ENCODE results near the gene SLC45A1.
"Not testable (repeated sequence)": the region's sequence is repeated elsewhere in the genome, so short reads cannot be mapped to it uniquely, and the experiment has no call there.

The SLC45A1 gene

DNA sequence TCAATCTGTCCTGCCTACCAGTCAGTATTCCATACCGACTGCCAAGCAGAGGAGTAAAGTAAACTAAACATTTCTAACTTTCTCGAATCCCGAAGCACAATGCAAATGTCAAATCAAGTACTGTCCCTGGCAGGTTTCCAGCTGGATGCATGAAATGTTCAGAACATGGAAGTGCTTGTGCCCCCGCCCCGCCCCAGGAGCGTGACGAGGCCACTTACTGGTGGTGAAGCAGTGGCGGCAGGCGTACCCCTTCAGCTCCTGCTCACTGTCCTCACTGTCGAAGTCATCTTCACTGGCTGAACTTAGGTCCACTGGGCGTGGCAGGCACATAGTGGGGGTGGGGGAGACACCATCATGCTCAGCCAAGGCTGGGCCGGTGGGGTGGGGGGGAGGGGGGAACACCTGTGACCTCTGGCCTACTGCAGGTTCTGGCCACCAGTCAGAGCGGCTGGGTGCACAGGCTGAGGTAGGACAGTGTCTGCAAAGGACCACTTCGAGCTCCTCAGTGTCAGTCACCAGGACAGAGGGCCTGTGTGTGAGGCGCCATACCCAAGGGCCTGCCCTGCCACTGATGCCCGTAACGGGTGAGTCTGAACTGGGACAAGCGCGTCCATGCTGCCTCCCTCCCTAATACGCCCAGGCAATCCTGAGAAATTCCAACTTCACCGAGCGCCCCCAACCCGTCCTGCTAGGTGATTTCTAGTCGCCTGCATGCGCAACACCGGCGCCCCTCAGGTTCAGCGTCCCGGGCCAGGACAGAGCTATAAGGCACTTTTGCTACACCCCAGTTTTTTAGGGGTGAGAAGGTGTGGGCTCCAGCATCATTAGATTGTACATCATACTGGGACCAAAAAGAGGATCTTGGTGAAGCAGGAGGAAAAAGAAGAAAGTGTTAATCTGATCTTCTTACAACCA lies 46.9 kb downstream of the SLC45A1 start:
- no peak overlapping the region for H3K27ac ChIP-seq
- DNase-seq (ENCODE audit: low read depth, low spot score): no peak

DNA sequence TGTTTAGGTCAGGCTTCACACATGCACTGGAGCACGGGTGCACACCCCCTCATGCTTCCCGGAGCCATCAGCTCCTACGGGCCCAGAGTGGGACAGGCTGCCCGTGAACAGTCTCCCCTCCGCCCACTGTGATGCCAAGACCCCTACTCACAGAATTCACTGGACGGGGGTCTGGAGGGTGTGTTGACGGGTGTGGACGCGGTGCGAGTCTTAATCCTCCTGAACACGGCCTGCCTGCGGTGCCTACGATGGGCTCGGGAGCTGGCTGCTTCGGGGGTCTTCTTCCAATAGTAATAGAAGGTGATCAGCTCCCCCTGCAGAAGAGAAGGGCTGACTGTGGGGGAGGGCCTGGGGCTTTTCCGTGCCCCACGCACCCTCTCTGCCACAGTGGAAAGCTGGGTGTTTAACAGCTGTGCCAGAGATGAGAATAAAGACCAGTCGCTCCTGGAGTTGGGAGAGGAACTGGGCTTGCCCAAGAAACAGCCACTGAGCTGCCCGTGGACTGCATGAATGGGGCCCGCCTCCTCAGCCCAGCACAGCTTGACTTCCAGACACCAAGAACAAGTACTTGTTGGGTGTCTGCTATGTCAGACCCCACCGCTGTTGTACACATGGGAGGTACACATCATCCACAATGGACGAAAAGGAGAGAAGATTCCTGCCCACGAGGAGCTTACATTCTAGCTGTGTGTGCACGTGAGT lies 47.9 kb downstream of the SLC45A1 start:
- no peak for DNase-seq (ENCODE audit: low read depth, low spot score)
- no peak overlapping the region for H3K27ac ChIP-seq

DNA sequence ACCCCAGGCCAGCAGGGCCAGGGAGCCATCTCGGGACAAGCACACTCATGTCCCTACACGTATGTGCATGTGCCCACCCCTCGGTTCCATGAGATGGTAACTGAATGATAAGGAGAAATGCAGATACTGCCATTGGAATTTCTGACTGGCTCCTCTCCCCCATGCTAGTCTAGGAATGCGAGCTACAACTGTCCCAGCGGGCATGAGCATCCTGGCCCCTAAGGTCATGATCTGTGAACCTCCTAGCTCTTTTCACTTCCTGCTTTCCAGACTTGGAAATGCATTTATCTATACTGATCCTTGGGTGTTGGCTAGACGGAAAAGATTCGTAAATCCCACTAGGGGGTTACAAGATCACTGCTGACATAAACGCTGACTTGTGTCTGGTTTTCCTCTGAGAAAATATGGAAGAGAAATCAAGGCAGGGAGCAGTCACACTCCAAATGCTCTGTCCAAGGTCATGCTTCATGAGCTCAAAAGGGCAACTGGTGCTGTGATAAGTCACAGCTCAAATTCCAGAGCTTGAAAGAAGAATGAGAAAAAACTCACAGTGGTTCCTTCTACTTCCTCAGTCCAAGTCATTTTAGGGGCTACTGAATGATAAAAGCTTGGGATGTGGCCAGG lies 49.8 kb downstream of the SLC45A1 start:
- no peak for DNase-seq (ENCODE audit: low read depth, low spot score)
- no peak overlapping the region for H3K27ac ChIP-seq

DNA sequence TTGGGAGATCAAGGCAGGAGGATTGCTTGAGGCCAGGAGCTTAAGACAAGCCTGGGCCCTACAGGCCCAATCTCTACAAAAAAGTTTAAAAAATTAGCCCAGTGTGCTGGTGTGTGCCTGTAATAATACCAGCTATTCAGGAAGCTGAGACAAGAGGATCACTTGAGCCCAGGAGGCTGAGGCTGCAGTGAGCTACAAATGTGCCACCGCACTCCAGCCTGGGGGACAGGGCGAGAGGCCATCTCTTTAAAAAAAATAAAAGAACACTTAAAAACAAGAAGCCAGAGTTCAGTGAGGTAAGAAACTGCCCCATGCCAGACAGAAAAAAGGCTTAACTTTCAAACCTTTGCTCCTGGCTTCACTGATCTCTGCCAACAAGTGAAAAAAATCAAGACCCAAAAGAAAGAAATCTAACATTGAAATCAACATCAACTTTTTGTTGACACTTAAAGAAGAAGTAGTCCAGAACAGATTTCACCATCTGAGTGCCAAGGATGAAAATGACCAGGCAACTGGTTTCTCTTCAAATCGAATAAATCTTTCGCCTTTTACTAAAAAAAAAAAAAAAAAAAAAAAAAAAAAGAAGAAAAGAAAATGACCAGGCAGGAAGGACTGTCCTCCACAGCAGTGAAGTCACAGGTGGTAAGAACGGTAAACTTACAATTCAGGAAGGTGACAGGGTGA lies 51.2 kb downstream of the SLC45A1 start:
- DNase-seq (ENCODE audit: low read depth, low spot score): no peak
- no peak overlapping the region for H3K27ac ChIP-seq

DNA sequence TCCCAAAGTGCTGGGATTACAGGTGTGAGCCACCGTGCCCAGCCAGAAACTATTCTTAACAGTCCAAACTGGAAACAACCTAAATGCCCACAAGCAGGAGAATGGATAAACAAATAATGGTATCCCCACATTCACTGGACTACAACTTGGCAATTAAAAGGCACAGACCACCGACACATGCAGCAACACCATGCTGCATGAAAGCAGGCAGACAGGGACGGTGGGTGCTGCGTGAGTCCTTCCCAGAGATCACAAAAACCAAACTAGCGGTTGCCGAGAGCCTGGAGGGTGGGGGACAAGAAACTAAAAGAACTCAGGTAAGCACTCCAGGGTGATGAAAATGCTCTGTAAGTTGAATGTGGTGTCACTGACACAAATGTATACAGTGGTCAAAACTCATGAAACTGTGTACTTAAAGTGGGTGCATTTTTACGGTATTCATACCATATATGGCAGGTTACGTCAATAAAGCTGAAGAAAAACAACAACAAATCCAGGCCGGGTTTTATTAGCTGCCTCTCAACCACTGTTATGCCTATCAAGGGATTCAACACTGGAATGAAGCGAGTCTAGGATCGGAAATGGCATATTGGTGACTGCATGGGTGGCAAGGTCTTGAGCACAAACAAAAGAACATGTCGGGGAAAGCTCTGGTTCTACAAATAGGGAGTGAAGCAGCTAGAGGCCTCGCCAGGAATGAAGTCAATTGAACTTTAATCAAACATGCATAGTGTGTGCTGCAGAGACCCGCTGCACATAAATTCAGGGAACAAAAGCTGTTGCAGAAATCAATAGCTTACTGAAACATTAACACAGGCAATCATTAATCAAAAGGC lies 52.4 kb downstream of the SLC45A1 start:
- no peak for DNase-seq (ENCODE audit: low read depth, low spot score)
- H3K27ac ChIP-seq: no peak overlapping the region

DNA sequence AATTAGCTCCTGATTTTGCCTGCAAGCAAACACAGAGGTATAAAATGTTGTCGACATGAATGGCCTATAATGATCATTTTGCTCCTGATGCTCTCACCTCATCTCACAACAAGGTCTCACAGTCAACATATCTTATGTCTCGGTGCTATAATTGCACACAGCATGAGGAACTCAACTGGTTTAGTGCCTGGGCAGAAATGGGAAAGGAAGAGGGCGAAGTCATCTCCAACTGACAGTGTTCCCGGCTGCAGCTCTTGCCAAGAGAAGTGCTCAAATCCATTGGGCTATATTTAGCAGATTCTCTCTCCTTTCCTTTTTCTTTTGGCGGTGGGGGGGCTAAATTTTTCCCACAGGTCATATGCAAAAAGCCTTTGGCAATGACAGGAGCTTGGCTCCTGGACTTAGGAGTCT lies 53.0 kb downstream of the SLC45A1 start:
- H3K27ac ChIP-seq: no peak overlapping the region
- no peak for DNase-seq (ENCODE audit: low read depth, low spot score)

DNA sequence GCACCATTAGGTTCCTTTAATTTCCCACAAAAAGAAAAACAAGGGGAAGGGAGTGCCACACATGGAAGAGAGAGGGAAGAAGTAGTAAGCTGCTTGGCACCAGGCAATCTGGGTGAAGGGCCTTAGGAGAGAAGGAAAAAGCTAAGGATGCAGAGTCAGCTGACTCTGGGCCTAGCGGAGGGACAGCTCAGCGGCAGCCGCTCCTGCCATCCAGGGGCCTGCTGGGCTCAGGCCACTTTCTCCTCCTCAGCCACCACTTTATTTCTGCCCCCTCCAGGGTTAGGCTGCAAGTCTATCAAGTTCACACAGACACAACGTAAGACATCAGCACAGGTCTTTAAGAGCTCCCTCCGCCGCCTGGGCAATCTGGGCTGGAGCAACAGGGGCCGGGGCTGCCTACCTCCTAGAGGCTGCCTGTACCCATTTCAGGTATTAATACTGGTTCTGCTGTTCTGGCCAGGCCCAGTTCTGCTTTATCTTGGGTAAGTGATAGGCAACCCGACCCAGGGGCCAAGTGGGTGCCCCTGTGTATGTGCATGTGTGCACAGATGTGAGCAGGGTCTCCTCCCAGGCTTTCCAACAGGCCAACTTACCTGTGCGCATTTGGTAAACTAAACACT lies 53.6 kb downstream of the SLC45A1 start:
- H3K27ac ChIP-seq: no peak overlapping the region
- no peak for DNase-seq (ENCODE audit: low read depth, low spot score)

DNA sequence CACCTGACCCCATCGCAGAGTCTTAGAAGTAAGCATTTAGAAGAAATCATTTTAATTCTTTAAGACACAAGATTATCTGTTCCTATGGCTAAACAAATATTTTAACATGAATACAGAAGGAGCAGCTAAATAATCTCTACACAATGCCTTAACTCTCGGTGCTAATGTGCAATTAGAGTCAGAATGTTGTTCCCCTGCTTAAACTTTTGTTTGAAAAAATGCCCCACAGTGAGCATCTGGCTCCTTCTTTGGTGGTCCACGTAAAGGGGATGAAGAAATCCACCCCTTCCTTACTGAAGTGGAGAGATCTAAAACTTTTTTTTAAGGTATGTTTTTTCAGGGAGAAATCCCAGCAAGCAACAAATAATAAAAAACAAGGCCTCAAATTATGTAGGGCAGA lies 55.2 kb downstream of the SLC45A1 start:
- peak overlapping the region; percentile 22 for H3K27ac ChIP-seq
- no peak for DNase-seq (ENCODE audit: low read depth, low spot score)

DNA sequence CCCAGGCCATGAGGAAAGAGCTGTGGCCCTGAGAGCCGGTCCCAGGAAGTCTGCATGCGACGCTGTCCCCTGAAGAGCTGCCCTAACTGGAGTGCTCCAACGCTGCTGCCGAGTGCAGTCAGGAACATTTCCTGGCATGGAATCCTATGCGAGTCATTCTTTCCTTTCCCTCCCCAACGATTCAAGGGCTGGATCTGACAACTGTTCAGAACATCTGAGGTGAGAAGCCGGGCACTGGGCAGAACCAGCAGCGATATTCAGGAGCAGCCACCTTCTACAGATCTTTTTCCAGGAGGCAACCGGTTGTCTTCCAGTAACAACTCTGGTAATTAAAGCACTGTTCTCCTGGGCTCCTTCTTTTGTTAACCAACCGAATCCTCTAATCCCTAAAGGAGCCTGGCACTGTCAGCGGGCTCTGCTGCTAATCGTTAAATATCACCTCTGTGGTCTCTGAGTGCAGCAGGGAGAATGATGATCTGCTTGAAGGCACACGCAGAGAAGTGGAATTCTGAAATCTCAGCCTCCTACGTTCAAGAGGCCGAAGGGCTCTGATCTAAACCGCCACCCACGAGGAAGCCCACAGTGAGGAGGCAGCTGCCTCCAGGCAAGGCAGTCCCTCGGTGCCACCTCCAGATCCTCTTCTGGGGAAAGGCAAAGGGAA lies 55.8 kb downstream of the SLC45A1 start:
- no peak for DNase-seq (ENCODE audit: low read depth, low spot score)
- peak overlapping the region; percentile 22 for H3K27ac ChIP-seq

DNA sequence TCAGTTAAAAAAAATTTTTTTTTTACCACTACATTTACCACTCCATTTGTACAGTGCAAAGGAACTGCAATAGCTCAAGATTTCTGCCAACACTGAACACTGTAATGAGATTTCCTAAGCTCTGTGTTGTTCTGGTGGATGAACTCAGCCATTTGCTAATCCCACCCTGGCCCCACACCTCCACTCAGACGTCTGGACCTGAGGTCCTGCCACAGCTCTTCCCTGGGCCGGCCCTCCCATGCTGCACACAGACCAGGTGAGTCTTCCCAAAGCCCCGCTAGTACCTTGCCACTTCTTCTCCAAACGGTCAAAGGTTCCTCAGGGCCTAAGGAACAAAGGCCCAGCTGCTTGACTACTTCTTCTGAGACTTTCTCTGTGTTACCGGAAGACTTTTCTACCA lies 56.4 kb downstream of the SLC45A1 start:
- DNase-seq (ENCODE audit: low read depth, low spot score): no peak
- H3K27ac ChIP-seq: peak overlapping the region; percentile 22

DNA sequence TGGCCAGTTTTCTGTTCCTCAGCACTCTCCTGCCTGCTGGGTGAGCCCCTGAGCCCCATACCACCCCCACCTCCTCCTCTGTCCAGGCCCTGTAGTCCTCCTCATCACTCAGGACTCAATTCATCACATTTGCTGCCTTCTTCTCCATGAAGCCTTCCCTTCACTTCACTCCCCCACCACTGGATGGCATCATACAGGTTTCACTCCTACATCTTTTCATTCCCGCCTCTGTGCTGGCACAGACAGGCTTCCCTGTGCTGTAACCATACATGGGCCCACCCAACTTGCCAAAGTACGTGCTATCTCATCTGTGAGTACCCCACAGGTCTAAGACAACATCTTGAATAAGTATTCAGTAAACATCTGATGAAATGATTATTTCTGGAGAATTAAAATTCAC lies 56.9 kb downstream of the SLC45A1 start:
- H3K27ac ChIP-seq: no peak overlapping the region
- DNase-seq (ENCODE audit: low read depth, low spot score): no peak

DNA sequence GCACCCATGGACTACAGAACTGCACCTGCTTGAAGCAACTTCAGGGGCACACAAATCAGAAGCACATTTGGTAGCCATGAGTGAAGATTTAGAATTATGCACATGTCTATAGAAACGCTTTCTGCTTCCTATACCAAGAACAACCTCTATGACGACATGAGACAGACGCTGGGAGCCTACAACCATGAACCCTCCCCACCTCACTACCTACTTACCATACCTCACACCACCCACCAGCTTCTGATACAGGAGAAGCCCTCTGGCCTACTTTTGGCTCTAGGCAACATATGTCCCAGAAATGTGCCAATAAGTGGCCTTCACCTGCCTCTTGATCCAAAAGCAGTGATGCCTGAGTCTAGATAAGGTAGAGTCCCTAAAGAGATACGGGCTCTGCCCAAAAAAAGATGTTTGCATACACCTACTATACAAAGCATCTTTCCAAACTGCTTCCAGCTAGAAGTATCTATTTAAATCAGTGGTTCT lies 58.5 kb downstream of the SLC45A1 start:
- no peak for DNase-seq (ENCODE audit: low read depth, low spot score)
- no peak overlapping the region for H3K27ac ChIP-seq

DNA sequence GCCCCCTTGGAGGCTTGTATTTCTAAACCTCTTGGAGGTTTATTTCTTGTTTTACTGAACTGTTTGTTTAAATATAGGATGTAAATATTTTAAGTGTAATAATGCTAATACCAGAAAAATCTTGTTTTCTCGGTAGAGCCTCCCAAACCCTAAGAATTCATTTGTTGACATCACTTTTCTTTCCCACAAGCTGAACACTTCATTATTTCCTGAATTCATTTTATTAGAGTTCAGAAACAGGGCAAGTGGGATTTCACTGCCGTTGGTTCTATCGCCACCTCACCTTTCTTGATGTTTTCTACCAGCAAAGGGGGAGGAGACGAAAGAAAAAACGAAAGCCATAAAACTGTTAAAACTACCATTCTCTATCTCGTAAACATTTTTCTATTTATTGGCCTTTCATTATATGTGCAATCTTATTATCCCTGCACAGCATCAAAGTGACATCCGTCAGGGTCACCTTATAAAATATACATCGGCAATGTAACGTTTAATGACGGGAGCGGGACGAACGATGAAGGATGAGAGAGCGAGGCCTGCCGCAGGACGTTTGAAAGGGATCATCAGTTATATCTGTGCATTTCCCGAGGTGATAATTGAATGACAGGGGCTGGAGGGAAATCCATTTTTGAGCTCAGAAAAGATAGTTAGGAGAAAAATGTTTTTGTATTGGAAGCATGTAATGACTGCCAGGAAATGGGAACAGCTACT lies 59.5 kb downstream of the SLC45A1 start:
- H3K27ac ChIP-seq: no peak overlapping the region
- DNase-seq (ENCODE audit: low read depth, low spot score): no peak

DNA sequence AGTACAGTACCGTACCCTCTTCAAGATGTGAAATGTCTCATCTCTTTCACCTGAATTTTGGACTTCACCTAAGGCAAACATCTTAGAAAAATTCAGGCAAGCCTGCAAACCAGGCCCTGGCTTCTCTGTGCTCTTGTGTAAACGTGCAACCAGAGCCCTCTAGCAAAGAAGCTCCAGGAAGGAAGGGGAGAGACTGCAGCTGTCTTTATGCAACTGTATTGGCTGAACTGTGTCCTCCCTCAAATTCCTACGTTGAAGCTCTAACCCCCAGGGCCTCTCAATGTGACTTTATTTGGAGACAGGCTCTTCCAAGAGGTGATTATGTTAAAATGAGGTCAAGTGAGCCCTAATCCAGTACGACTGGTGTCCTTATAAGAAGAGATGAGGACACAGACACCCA lies 60.3 kb downstream of the SLC45A1 start:
- DNase-seq (ENCODE audit: low read depth, low spot score): no peak
- no peak overlapping the region for H3K27ac ChIP-seq

DNA sequence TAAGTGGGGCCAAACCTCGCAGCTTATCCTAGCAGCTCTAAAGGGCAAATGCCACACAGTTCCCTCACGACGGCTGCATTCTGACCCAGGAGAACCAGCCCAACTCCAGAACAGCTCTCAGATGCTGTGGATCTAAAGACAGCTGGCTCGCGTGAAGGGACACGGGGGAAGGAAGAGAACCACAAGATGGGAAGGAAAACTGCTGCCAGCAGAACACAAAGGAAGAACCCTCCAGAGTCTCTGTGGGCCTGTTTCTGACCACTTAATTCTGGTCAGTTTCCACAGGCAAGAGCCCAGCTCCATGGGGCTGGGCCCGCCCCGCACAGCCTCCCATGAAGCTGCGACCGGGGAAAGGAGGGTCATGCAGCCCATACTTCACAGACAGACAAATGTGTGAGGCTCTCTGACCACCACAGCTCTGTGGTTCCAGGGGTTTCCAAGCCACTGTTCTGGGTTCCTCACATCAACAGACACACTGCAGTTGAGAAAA lies 61.1 kb downstream of the SLC45A1 start:
- no peak overlapping the region for H3K27ac ChIP-seq
- DNase-seq (ENCODE audit: low read depth, low spot score): no peak

DNA sequence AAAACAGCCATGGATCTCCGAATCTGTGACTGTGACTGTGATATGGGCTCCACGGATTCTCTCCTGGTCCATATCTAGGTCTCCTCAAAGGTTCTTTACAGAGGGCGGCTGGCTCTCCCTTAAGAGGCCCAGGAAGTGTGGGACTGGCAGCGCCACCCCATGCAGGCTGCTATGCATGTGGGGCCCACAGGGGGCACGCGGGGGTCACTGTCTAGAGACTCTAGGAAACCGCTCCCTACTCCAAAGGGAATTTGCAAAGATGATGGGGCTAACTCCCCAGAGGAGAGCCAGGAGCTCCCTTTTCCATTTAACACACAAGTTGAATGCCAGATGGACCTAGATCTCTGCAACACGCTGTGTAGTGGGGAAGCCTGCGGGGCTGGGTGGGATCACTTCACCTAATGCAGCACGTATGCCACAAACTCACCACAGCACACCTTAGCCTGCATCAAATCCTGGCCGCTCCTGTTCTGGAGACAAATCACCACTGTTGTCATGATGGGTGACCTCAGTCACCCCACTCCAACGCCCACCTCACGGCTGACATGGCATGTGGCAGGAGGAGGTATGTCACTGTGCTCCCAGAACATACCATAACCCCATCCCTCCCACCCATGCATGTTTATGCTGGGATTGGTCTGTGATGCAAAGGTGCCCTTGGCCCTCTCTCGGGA lies 61.7 kb downstream of the SLC45A1 start:
- H3K27ac ChIP-seq: no peak overlapping the region
- DNase-seq (ENCODE audit: low read depth, low spot score): no peak

DNA sequence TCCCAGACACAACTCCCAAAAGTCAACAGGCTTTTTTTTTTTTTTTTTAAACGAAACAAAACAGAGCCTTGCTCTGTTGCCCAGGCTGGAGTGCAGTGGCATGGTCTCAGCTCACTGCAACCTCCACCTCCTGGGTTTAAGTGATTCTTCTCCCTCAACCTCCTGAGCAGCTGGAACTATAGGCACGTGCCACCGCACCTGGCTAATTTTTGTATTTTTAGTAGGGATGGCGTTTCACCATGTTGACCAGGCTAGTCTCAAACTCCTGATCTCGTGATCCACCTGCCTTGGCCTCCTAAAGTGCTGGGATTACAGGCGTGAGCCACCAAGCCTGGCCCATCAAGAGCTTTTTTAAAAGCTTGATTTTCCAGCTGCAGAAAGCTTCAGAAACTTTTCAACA lies 62.4 kb downstream of the SLC45A1 start:
- DNase-seq (ENCODE audit: low read depth, low spot score); H3K27ac ChIP-seq: not testable (repeated sequence)
